ENCODE results near the gene PPP2R1A. TPM values are rescaled to one million over a fixed set of nuclear protein-coding genes. Genes with fewer than 3 reads are reported as not detected.
"Not testable (repeated sequence)": the region's sequence is repeated elsewhere in the genome, so short reads cannot be mapped to it uniquely, and the experiment has no call there.

PPP2R1A gene
- total and polyA plus RNA-seq, 4 donors: 217 to 752 (median 479) TPM

DNA sequence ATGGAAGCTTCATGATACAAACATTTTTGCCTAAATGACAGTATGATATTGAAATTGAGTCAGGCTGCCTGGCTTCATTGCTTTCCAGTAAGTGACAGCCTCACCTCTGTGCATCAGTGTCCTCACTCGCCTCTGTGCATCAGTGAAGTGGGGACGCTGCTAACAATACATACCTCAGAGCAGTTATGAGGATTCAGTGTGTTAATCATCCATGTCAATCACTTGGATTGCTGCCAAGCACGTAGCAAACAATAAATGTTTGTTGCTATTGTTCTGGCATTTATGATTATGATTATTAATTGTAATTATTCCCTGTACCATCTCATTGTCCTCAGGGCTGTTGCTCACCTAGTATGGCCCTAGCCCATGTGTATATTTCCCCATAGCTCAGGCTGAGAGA lies 8.8 kb downstream of the PPP2R1A start:
- Histone ChIP-seq H3K9me3 (ENCODE audit: control insufficient read depth, insufficient read depth, low read length) (no peaks in the 10 kb centered on the region), H3K27me3 (ENCODE audit: control insufficient read depth, insufficient read depth, low read length) (no peaks in the 10 kb centered on the region), H3K27ac (ENCODE audit: low read depth, low read length) (no peak overlapping the region), H3K4me3 (ENCODE audit: low read depth, low read length) (no peak overlapping the region), H3K36me3 (ENCODE audit: control insufficient read depth, insufficient read depth, low read length) (peaks cover 61% of the 10 kb centered on the region), H3K4me1 (ENCODE audit: control insufficient read depth, insufficient read depth, low read length) (no peaks in the 10 kb centered on the region)
- no peak for DNase-seq (ENCODE audit: low read depth in 4 of 6, low spot score in 6 of 6)
- WGBS (ENCODE audit: insufficient coverage): no CpG with 5 or more reads among the region's 3 CpGs

DNA sequence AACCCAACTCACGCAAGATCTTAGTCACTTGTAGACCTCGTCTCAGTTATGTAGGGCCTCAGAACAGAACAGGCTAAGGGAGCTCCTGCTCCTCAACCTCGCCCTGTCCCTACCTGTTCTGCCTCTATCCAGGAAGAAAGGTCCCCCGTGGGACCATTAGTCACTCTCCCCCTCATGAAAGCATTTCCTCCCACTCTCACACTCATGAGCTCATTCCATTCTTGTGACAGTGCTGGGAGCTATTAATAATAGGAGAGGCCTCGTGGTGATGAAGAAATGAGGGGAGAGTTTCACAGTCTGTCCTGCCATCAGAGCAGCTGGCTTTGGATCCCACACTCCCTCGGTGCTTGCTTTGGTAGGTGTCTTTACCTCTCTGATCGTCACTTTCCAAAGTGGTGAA lies 10.2 kb downstream of the PPP2R1A start:
- peaks cover 64% of the 10 kb centered on the region for H3K36me3 ChIP-seq (ENCODE audit: control insufficient read depth, insufficient read depth, low read length)
- 97% methylated on average over 3 of the region's 7 CpGs for WGBS (ENCODE audit: insufficient coverage)
- H3K4me1 ChIP-seq (ENCODE audit: control insufficient read depth, insufficient read depth, low read length): no peaks in the 10 kb centered on the region
- DNase-seq (ENCODE audit: low read depth in 4 of 6, low spot score in 6 of 6): no peak
- no peak overlapping the region for H3K4me3 ChIP-seq (ENCODE audit: low read depth, low read length)
- H3K9me3 ChIP-seq (ENCODE audit: control insufficient read depth, insufficient read depth, low read length): no peaks in the 10 kb centered on the region
- no peak overlapping the region for H3K27ac ChIP-seq (ENCODE audit: low read depth, low read length)
- no peaks in the 10 kb centered on the region for H3K27me3 ChIP-seq (ENCODE audit: control insufficient read depth, insufficient read depth, low read length)

DNA sequence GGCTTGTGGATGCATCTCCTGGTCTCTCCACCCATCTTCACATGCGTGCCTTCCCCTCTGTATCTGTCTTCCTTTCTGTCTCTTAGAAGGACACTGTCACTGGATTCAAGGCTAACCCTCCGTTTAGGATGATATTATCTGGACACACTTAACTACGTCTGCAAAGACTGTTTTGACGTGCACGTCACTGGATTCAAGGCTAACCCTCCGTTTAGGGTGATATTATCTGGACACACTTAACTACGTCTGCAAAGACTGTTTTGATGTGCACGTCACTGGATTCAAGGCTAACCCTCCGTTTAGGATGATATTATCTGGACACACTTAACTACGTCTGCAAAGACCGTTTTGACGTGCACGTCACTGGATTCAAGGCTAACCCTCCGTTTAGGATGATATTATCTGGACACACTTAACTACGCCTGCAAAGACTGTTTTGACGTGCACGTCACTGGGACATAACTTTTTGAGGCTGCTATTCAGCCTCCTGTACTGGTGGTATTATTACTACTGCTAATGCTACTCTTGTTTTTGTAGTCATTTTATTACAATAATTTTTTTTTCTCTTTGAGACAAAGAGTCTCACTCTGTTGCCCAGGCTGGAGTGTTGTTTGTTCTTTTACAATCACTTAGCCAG lies 11.0 kb downstream of the PPP2R1A start:
- DNase-seq (ENCODE audit: low read depth in 4 of 6, low spot score in 6 of 6); H3K27ac ChIP-seq (ENCODE audit: low read depth, low read length); H3K4me1 ChIP-seq (ENCODE audit: control insufficient read depth, insufficient read depth, low read length); H3K27me3 ChIP-seq (ENCODE audit: control insufficient read depth, insufficient read depth, low read length); H3K4me3 ChIP-seq (ENCODE audit: low read depth, low read length); H3K9me3 ChIP-seq (ENCODE audit: control insufficient read depth, insufficient read depth, low read length): not testable (repeated sequence)
- 91% methylated on average over 7 of the region's 17 CpGs for WGBS (ENCODE audit: insufficient coverage)
- H3K36me3 ChIP-seq (ENCODE audit: control insufficient read depth, insufficient read depth, low read length): peaks cover 64% of the 10 kb centered on the region

DNA sequence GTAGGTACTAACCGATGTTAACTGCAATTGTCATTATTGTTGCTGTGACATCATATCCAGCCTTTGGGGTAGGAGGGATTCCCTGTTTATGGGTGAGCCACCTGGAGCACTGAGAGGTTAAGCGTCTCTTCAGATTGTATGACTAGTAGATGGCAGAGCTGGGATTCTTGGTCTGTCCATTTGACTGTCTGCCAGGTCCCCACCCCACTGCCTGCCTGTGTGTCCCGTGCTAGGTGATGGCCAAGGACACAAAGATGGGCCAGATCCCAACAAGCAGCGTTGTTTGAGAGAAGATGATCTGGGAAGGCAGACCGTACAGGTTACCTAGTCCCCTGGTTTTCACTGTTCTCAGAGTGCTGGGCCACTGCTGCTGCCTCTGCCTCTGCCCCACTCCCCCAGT lies 16.6 kb downstream of the PPP2R1A start:
- no peak overlapping the region for H3K27ac ChIP-seq (ENCODE audit: low read depth, low read length)
- 91% methylated on average over 4 of the region's 5 CpGs for WGBS (ENCODE audit: insufficient coverage)
- H3K4me1 ChIP-seq (ENCODE audit: control insufficient read depth, insufficient read depth, low read length): no peaks in the 10 kb centered on the region
- H3K27me3 ChIP-seq (ENCODE audit: control insufficient read depth, insufficient read depth, low read length): no peaks in the 10 kb centered on the region
- H3K36me3 ChIP-seq (ENCODE audit: control insufficient read depth, insufficient read depth, low read length): peaks cover 86% of the 10 kb centered on the region
- no peak for DNase-seq (ENCODE audit: low read depth in 4 of 6, low spot score in 6 of 6)
- H3K9me3 ChIP-seq (ENCODE audit: control insufficient read depth, insufficient read depth, low read length): no peaks in the 10 kb centered on the region
- no peak overlapping the region for H3K4me3 ChIP-seq (ENCODE audit: low read depth, low read length)

DNA sequence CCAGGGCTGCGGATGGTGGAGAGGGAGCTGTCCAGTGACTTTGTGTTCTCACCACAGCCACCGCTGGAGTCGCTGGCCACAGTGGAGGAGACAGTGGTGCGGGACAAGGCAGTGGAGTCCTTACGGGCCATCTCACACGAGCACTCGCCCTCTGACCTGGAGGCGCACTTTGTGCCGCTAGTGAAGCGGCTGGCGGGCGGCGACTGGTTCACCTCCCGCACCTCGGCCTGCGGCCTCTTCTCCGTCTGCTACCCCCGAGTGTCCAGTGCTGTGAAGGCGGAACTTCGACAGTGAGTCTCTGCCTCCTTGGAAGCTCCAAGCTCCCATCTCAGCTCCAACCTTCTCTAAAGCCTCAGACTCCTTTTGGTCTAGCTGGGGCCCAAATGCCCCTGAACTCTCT lies 21.4 kb downstream of the PPP2R1A start:
- Histone ChIP-seq H3K4me1 (ENCODE audit: control insufficient read depth, insufficient read depth, low read length) (no peaks in the 10 kb centered on the region), H3K27ac (ENCODE audit: low read depth, low read length) (no peak overlapping the region), H3K27me3 (ENCODE audit: control insufficient read depth, insufficient read depth, low read length) (no peaks in the 10 kb centered on the region), H3K9me3 (ENCODE audit: control insufficient read depth, insufficient read depth, low read length) (no peaks in the 10 kb centered on the region), H3K36me3 (ENCODE audit: control insufficient read depth, insufficient read depth, low read length) (peaks cover 90% of the 10 kb centered on the region), H3K4me3 (ENCODE audit: low read depth, low read length) (no peak overlapping the region)
- WGBS (ENCODE audit: insufficient coverage): 96% methylated on average over 20 of the region's 20 CpGs
- no peak for DNase-seq (ENCODE audit: low read depth in 4 of 6, low spot score in 6 of 6)

DNA sequence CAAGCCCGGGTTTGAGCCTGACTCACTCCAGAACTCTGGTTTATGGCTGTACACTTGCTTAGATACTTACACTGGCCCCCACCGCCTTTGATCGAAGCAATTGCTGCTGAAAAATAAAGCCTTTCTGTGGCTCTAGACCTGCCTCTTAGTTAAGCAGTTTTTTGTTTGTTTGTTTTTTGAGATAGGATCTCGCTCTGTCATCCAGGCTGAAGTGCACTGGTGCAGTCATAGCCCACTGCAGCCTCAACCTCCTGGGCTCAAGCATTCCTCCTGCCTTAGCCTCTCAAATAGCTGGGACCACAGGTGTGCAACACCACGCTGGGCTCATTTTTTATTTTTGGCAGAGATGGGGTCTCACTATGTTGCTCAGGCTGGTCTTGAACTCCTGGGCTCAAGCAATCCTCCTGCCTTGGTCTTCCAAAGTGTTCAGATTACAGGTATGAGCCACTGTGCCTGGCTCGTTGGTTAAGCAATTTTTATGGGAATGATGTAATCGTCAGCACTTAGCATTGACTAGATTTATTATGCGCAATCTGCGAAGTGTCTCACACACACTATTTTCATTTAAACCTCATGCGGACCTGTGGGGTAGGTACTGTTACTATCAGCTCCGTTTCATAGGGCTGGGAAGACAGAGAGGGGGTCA lies 22.2 kb downstream of the PPP2R1A start:
- no peak overlapping the region for H3K27ac ChIP-seq (ENCODE audit: low read depth, low read length)
- DNase-seq (ENCODE audit: low read depth in 4 of 6, low spot score in 6 of 6): no peak
- H3K4me3 ChIP-seq (ENCODE audit: low read depth, low read length): no peak overlapping the region
- H3K36me3 ChIP-seq (ENCODE audit: control insufficient read depth, insufficient read depth, low read length): peaks cover 92% of the 10 kb centered on the region
- no peaks in the 10 kb centered on the region for H3K4me1 ChIP-seq (ENCODE audit: control insufficient read depth, insufficient read depth, low read length)
- 98% methylated on average over 6 of the region's 11 CpGs for WGBS (ENCODE audit: insufficient coverage)
- no peaks in the 10 kb centered on the region for H3K27me3 ChIP-seq (ENCODE audit: control insufficient read depth, insufficient read depth, low read length)
- H3K9me3 ChIP-seq (ENCODE audit: control insufficient read depth, insufficient read depth, low read length): no peaks in the 10 kb centered on the region

DNA sequence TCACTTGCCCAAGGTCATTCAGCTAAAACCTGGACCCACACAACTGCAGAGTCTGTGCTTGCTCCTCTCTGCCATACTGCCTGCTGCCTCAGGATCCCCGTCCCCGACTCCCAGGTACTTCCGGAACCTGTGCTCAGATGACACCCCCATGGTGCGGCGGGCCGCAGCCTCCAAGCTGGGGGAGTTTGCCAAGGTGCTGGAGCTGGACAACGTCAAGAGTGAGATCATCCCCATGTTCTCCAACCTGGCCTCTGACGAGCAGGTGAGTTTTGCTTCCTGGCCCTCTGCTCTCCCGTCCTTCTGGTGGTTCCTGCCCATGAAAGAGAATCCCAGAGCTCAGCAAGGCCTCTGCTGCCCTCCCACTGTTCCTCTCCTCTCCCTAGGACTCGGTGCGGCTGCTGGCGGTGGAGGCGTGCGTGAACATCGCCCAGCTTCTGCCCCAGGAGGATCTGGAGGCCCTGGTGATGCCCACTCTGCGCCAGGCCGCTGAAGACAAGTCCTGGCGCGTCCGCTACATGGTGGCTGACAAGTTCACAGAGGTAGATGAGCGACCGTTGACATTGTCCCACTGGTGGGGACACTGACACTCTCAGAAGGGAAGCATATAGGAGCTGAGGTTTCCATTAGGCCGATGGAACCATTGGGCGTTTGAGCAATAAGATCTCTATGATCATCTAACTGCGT lies 22.9 kb downstream of the PPP2R1A start:
- Histone ChIP-seq H3K4me1 (ENCODE audit: control insufficient read depth, insufficient read depth, low read length) (no peaks in the 10 kb centered on the region), H3K27ac (ENCODE audit: low read depth, low read length) (no peak overlapping the region), H3K4me3 (ENCODE audit: low read depth, low read length) (no peak overlapping the region), H3K9me3 (ENCODE audit: control insufficient read depth, insufficient read depth, low read length) (no peaks in the 10 kb centered on the region), H3K27me3 (ENCODE audit: control insufficient read depth, insufficient read depth, low read length) (no peaks in the 10 kb centered on the region), H3K36me3 (ENCODE audit: control insufficient read depth, insufficient read depth, low read length) (peaks cover 92% of the 10 kb centered on the region)
- whole genome bisulfite sequencing (ENCODE audit: insufficient coverage): 98% methylated on average over 25 of the region's 25 CpGs
- DNase-seq (ENCODE audit: low read depth in 4 of 6, low spot score in 6 of 6): no peak

DNA sequence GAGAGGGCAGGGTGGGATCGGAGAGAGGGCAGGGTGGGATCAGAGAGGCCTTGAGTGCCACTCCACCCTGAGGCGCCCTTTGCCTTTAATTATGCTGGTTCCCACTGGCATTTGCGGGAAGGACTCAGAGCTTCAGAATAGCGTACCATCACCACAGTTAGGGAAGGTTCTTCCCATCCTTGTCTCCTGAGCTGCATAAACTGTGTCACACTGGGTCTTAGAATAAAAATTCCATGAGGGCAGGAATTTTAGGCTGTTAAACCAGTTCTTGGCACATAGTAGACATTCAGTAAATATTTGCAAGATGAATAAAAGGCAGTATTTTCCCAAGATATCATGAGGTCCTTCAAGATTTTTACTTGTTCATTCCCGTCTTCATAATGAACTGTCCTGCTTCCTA lies 24.4 kb downstream of the PPP2R1A start:
- Histone ChIP-seq H3K36me3 (ENCODE audit: control insufficient read depth, insufficient read depth, low read length) (peaks cover 91% of the 10 kb centered on the region), H3K27me3 (ENCODE audit: control insufficient read depth, insufficient read depth, low read length) (no peaks in the 10 kb centered on the region), H3K9me3 (ENCODE audit: control insufficient read depth, insufficient read depth, low read length) (no peaks in the 10 kb centered on the region), H3K4me3 (ENCODE audit: low read depth, low read length) (no peak overlapping the region), H3K27ac (ENCODE audit: low read depth, low read length) (no peak overlapping the region), H3K4me1 (ENCODE audit: control insufficient read depth, insufficient read depth, low read length) (no peaks in the 10 kb centered on the region)
- 100% methylated on average over 5 of the region's 5 CpGs for WGBS (ENCODE audit: insufficient coverage)
- DNase-seq (ENCODE audit: low read depth in 4 of 6, low spot score in 6 of 6): no peak

DNA sequence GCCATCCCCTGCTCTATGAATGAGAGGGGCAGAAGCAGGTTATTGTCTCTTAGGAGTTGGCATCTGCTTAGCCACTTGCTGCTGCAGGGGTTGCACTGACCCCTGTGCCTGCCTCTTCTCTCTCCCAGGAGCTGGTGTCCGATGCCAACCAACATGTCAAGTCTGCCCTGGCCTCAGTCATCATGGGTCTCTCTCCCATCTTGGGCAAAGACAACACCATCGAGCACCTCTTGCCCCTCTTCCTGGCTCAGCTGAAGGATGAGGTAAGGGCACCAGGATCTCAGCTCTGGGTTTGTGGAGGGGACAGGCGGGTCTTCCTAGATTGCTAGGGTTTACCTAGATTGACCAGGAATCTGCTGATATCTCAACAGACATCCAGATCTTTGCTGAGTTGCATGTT lies 26.5 kb downstream of the PPP2R1A start:
- Histone ChIP-seq H3K4me3 (ENCODE audit: low read depth, low read length) (no peak overlapping the region), H3K4me1 (ENCODE audit: control insufficient read depth, insufficient read depth, low read length) (no peaks in the 10 kb centered on the region), H3K27ac (ENCODE audit: low read depth, low read length) (no peak overlapping the region), H3K36me3 (ENCODE audit: control insufficient read depth, insufficient read depth, low read length) (peaks cover 96% of the 10 kb centered on the region), H3K9me3 (ENCODE audit: control insufficient read depth, insufficient read depth, low read length) (no peaks in the 10 kb centered on the region), H3K27me3 (ENCODE audit: control insufficient read depth, insufficient read depth, low read length) (no peaks in the 10 kb centered on the region)
- no peak for DNase-seq (ENCODE audit: low read depth in 4 of 6, low spot score in 6 of 6)
- WGBS (ENCODE audit: insufficient coverage): 100% methylated on average over 1 of the region's 3 CpGs

DNA sequence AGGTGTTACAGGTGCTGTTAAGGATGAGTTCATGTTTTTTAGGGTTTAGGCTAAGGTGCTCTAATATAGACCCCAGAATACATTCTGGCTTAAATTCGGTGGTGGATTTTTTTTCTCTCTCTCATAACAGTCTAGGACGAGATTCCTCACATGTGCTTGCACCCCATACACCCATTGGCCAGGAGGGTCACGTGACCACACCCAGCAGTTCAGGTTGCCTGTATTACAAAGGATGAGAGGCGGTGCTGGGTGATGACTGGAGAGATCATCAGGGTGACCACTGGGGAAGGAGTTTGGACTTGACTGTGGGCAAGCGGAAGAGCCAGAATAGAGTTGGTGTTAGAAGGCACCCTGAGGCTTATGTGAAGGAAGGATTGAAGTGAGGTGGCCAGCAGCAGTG lies 27.7 kb downstream of the PPP2R1A start:
- Histone ChIP-seq H3K27ac (ENCODE audit: low read depth, low read length) (no peak overlapping the region), H3K4me3 (ENCODE audit: low read depth, low read length) (no peak overlapping the region), H3K4me1 (ENCODE audit: control insufficient read depth, insufficient read depth, low read length) (no peaks in the 10 kb centered on the region), H3K9me3 (ENCODE audit: control insufficient read depth, insufficient read depth, low read length) (no peaks in the 10 kb centered on the region), H3K27me3 (ENCODE audit: control insufficient read depth, insufficient read depth, low read length) (no peaks in the 10 kb centered on the region), H3K36me3 (ENCODE audit: control insufficient read depth, insufficient read depth, low read length) (peaks cover 91% of the 10 kb centered on the region)
- 97% methylated on average over 3 of the region's 5 CpGs for WGBS (ENCODE audit: insufficient coverage)
- no peak for DNase-seq (ENCODE audit: low read depth in 4 of 6, low spot score in 6 of 6)
